Activated T-helper 1 cell treated with anti-CD3 and anti-CD28 coated beads, Interleukin-2, amount 50 U/mL, for 16 hours (primary cell): ENCODE results near the gene HES7.
A peak's percentile ranks its signal among the peaks of the same experiment; 100 is the strongest.

Experiments used
- DNase-seq, 2 donors: peaks; one replicate each; pipeline ENCODE4 v3.0.0-alpha.2; 2020; ENCODE audit warnings: low read depth in 1 of 2, low spot score in 1 of 2

HES7 gene

GRCh38 chr17:8155231-8155995 lies 31.5 kb upstream of the HES7 start:
- DNase-seq: no peak

GRCh38 chr17:8154608-8155155 lies 30.8 kb upstream of the HES7 start:
- no peak for DNase-seq

DNA sequence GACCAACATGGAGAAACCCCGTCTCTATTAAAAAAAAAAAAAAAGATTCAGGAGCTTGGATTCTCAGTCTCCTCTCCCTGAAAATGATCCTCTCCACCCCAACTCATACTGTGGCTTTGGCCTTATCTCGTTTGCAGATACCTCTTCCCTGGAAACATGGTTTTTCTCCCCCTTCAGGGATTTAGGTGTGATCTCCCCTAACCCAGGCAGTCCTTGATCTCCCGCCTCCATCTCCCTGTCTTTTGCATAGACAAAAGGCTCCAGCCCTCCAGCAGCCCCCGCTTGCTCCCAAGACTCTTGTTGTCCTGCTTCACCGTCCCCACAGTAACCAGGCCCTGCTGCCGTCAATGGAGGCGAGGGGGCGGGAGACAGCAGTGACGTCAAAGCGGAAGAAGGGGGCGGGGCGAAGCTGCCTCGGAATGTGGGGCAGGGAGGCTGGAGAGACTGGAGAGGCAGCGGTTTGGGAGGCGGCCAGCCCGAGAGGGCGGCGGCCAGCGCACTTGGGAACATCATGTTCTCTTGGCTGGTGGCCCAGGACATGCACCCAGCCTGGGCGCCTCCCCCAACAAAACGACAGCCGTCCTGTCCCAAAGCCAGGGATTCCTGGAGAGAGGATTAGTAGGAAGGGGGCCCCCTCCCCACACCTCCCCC lies 30.2 kb upstream of the HES7 start:
- peak; percentile 73 to 78 for DNase-seq

GRCh38 chr17:8153525-8153956 lies 29.6 kb upstream of the HES7 start:
- no peak for DNase-seq

DNA sequence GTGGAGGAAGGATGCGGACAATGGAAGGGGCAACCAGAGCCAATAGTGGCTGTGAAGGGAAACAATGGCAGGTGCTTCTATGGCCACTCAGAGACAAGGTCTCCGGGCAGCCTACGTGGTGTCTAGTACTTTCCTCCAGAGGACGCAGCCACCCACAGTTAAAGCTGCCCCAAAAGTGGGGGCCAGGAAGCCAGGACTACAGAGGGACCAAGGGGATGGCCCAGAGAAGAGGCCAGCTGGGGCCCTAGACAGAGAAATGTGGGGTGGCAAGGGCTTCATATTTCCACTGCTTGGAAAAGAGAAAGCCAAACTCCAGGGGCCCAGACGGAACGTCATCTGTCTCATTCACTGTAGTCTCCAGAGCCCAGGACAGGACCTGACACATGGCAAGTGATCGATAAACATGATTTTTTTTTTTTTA lies 29.1 kb upstream of the HES7 start:
- no peak for DNase-seq

DNA sequence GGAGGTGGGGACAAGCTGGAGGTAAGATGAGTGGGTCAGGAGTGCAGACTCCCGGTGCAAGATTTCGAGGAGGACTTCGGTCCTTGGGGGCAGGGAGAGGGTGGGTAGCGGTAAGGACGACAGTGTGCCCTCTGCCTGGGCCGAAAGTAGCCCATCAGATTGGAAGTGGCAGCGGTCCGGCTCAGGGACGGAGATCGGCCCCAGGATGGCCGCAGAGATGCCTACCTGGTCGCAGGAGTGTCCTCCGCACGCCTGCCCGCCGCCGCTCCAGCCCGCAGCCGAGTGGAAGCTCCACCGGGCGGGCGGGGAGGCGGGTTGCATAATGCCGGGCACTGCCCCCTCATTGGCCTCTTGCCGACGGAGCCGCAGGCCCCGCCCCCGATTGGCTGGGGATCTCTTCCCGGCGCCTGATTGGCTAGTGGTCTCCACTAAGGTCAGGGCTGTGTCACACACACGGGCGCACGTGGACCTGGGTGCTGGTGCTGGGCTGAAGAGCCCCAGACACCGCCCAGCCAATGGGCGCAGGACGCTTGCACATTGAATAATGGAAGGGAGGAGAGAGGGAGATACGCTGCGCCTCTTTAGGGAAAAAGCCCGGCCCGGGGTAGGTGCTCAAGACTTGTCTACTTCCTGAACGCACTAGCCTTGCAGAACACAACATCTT lies 28.3 kb upstream of the HES7 start, which contains the start of gene PER1:
PER1 (minus strand) TSS at position 293 of the 664 bp plus-strand sequence. CDS start 1,698 bp downstream, outside the sequence.
- peak; percentile 62 to 77 for DNase-seq

GRCh38 chr17:8151641-8152111 lies 27.8 kb upstream of the HES7 start:
- DNase-seq: no peak

GRCh38 chr17:8151120-8151640 lies 27.3 kb upstream of the HES7 start:
- peak; percentile 81 to 82 for DNase-seq

DNA sequence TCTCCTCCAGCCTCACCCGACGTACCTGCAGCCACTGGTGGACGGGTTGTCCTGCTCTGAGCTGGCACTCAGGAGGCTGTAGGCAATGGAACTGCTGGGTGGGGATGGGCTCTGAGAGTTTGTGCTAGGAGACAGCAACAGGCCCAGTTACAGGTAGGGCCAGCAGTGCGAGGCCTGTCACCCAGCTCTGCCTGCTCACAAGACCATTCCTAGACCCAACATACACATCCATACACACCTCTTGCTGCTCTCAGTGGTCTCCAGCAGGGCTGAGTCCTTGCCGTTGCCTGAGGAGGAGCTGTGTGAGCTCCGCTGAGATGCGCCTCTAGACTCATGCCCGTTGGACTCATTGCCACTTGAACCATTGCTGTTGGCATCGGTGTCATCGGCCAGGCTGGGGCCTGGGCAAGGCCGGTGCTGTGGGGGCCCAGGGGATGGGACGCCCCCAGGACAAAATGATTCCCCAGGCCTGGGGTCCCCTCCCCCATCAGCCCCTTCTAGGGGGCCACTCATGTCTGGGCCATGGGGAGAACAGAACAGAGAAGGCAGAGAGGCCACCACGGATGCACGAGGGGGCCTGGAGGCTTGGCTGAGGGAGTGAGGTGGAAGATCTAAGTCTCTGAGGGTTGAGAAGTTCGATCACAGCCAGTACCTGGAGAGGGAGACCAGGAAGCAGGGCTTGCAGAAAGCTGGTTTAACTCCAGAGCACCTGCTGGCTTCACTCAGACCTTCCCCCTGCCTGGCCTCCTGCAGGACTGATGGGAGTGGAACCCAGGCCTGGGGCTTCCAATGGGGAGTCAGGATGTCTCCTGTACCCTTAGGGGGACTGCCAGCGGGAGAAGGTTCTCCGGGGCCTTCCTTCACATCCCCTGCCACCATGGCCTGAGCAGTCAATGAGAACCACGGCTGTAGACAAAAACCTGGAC lies 26.6 kb upstream of the HES7 start:
- DNase-seq: no peak

GRCh38 chr17:8149419-8150193 lies 25.7 kb upstream of the HES7 start:
- no peak for DNase-seq

DNA sequence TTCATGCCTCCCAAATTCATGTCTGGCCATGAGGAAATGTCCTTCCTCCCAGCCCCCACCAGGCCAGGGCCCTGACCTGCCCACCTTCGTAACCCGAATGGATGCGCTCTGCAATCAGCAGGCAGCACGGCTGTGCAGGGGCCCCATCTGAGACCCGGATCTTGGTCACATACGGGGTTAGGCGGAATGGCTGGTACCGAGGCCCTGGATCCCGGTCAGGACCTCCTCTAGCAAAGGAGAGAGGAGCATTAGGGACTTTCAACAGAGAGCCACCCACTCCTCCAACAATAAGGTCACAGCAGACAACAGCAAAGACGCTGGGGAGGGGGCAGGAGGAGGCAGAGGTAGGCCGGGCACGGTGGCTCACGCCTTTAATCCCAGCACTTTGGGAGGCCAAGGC lies 24.7 kb upstream of the HES7 start:
- no peak for DNase-seq

GRCh38 chr17:8147805-8148404 lies 24.0 kb upstream of the HES7 start:
- no peak for DNase-seq

DNA sequence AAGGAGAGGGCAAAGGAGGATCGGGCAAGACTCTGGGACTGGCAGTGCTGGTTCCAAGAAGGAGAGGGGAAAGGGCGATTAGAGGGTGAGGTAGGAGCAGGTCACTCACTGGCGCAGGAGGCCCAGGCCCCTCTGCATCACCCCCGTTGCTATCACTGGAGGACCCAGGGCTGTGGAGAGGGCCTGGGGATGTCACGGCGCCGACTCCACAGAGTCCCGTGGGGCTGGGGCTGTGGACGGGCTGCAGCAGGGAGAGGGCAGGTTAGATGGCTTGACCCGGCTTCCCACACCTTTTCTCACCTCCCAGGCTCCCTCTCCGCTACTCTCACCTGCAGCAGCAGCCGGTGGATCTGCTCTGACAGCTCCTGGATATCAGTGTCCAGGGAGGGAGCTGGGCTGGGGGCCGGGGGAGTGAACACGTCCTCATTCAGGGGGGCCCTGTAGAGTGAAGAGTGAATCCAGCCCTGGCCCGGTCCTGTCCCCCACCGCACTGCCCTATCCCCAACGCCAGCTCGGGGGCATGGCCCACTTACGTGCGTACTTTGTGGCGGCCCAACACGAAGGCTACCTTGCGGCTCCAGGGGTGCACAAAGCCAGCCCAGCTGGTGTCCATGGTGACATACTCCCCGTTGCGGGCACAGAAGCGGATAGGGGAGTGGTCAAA lies 23.4 kb upstream of the HES7 start:
- DNase-seq: no peak

- no peak for DNase-seq
Observed at GRCh38 chr17:8146381-8147140, 22.7 kb upstream of the HES7 start.

DNA sequence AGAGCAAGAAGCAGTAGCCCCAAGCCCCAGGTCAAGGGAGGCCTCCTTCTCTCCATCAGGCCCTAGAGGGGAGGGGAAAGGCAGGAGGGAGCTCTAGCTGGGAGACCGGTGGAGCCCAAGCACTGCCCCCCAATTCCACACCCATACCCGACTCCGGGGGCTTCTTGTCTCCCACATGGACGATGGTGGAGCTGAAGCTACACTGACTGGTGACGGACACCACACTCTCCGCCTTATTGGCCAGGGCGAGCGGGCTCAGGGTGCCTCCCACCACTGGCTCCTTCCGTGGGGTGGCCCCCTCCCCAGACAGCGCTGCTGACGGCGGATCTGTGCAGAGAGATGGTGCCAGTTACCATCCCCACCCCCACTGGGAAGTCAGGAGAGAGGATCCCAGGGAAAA lies 21.9 kb upstream of the HES7 start:
- no peak for DNase-seq

GRCh38 chr17:8144401-8145231 lies 20.7 kb upstream of the HES7 start:
- DNase-seq: no peak
